GM10266 (cell line): ENCODE results near the gene KRT38.

ENCODE experiments used
- DNase-seq: peaks from one replicate; pipeline ENCODE4 v3.0.0; 2012; ENCODE audit errors: extremely low spot score
- CTCF ChIP-seq: IDR thresholded peaks from 2 replicates; pipeline ENCODE4 v1.5.1; 2012; ENCODE audit warnings: mild to moderate bottlenecking, low read depth; ENCODE audit not compliant: control insufficient read depth, insufficient read depth; ENCODE audit errors: missing control alignments

The KRT38 gene

GRCh38 chr17:41411072-41411840 is 29.5 kb downstream of the KRT38 start:
- no peak for TF ChIP-seq CTCF
- DNase-seq: no peak

- no peak for TF ChIP-seq CTCF
- no peak for DNase-seq
Measured at GRCh38 chr17:41407226-41407625, 33.6 kb downstream of the KRT38 start.

GRCh38 chr17:41406205-41406604 is 34.6 kb downstream of the KRT38 start:
- no peak for TF ChIP-seq CTCF
- no peak for DNase-seq

GRCh38 chr17:41404024-41404671 is 36.6 kb downstream of the KRT38 start:
- DNase-seq: no peak
- no peak for TF ChIP-seq CTCF

- TF ChIP-seq CTCF: no peak
- no peak for DNase-seq
Measured at GRCh38 chr17:41403404-41404023, 37.3 kb downstream of the KRT38 start.

- no peak for DNase-seq
Measured at GRCh38 chr17:41402161-41402560, 38.6 kb downstream of the KRT38 start.

More at GRCh38 chr17:41402161-41402560, 38.6 kb downstream of the KRT38 start:
- TF ChIP-seq CTCF: no peak
